ENCODE measurements around the gene SETMAR. TPM values are rescaled to one million over a fixed set of nuclear protein-coding genes. Genes with fewer than 3 reads are reported as not detected.
"Not testable (repeated sequence)": the region's sequence is repeated elsewhere in the genome, so short reads cannot be mapped to it uniquely, and the experiment has no call there.

SETMAR gene
- total RNA-seq, 1 donor from 2014 or later, result 14.6 TPM

DNA sequence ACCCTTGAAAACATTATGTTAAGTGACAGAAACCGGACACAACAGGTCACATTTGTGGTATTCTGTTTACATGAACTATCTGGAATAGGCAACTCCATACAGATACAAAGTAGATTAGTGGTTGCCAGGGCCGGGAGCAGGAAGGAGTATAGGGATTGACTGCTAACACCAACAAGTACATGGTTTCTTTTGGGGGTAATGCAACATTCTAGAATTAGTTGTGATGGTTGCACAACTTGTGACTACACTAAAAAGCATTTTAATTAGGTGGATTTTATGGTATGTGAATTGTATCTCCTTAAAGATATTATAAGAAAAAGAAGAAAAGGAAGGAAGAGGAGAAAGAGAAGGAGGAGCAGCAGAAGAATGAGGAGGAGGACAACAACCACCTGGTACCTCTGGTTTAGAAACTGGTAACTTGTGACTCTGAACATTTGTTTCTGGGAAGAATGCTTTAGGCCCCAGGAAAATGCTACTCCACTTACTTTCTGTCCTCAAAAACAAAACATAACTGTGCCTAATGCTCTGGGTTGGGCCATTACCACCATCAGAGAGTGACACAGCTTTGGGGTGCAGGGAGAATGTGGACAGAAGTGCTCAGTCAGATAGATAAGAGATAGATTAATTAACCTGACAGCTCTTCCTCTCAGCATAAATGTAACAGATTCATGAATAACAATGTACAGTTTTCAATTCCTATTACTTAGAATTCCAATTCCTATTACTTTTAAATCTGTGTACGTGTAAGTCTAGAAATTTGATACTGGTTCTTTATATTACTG is 20.3 kb downstream of the SETMAR start:
- Mint-ChIP-seq H3K4me3 (ENCODE audit: unreplicated experiment) (no peak overlapping the region), H3K27me3 (ENCODE audit: unreplicated experiment) (no peaks in the 10 kb centered on the region), H3K4me1 (ENCODE audit: unreplicated experiment) (peaks cover 7% of the 10 kb centered on the region), H3K9me3 (ENCODE audit: unreplicated experiment) (peaks cover 6% of the 10 kb centered on the region), H3K27ac (ENCODE audit: unreplicated experiment) (no peak overlapping the region), H3K36me3 (ENCODE audit: unreplicated experiment) (no peaks in the 10 kb centered on the region)
- DNase-seq (ENCODE audit: extremely low spot score, unreplicated experiment), result no peak
- TF ChIP-seq, protein P1, sequence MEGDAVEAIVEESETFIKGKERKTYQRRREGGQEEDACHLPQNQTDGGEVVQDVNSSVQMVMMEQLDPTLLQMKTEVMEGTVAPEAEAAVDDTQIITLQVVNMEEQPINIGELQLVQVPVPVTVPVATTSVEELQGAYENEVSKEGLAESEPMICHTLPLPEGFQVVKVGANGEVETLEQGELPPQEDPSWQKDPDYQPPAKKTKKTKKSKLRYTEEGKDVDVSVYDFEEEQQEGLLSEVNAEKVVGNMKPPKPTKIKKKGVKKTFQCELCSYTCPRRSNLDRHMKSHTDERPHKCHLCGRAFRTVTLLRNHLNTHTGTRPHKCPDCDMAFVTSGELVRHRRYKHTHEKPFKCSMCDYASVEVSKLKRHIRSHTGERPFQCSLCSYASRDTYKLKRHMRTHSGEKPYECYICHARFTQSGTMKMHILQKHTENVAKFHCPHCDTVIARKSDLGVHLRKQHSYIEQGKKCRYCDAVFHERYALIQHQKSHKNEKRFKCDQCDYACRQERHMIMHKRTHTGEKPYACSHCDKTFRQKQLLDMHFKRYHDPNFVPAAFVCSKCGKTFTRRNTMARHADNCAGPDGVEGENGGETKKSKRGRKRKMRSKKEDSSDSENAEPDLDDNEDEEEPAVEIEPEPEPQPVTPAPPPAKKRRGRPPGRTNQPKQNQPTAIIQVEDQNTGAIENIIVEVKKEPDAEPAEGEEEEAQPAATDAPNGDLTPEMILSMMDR (IDR thresholded peaks at IDR 0.05), result no peak

DNA sequence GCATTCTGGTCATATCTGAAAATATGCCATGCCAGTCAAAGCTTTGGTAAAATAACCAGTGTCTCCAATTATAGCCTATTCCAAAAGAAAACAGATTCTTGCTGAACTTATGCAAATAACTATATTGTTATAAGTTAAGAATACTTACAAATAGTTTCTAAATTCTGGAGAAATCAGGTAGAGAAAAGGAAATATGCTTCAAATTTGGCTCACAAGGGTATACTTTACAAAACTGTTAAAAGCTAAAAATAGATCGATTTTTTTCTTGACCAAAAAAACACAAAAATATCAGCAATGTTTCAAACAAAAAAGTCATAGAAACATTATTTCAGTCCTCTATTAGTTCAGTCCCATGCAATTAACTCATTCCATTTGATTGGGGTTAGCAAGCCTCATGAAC is 23.7 kb downstream of the SETMAR start:
- Mint-ChIP-seq H3K36me3 (ENCODE audit: unreplicated experiment) (peaks cover 2% of the 10 kb centered on the region), H3K4me1 (ENCODE audit: unreplicated experiment) (peaks cover 5% of the 10 kb centered on the region)

DNA sequence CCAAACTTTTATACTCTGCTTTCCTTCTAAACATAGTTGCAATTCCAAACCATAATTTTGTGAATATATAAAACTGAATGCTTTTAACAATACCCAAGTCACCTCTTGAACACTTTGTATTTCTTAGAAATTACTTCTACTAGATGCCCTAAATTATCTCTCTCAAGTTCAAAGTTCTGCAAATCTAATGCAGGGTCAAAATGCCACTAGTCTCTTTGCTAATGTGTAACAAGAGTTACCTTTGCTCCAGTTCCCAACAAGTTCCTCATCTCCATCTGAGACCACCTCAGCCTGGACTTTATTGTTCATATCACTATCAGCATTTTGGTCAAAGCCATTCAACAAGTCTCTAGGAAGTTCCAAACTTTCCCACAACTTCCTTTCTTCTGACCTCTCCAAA is 26.6 kb downstream of the SETMAR start:
- peaks cover 12% of the 10 kb centered on the region for H3K9me3 Mint-ChIP-seq (ENCODE audit: unreplicated experiment)
- not testable (repeated sequence) for H3K36me3 Mint-ChIP-seq (ENCODE audit: unreplicated experiment); H3K4me3 Mint-ChIP-seq (ENCODE audit: unreplicated experiment); DNase-seq (ENCODE audit: extremely low spot score, unreplicated experiment); H3K27me3 Mint-ChIP-seq (ENCODE audit: unreplicated experiment); H3K4me1 Mint-ChIP-seq (ENCODE audit: unreplicated experiment); H3K27ac Mint-ChIP-seq (ENCODE audit: unreplicated experiment)

More for the DNA sequence above, 23.7 kb downstream of the SETMAR start:
- Mint-ChIP-seq H3K9me3 (ENCODE audit: unreplicated experiment) (peaks cover 12% of the 10 kb centered on the region), H3K27ac (ENCODE audit: unreplicated experiment) (no peak overlapping the region), H3K4me3 (ENCODE audit: unreplicated experiment) (no peak overlapping the region), H3K27me3 (ENCODE audit: unreplicated experiment) (no peaks in the 10 kb centered on the region)
- no peak for DNase-seq (ENCODE audit: extremely low spot score, unreplicated experiment)
- TF ChIP-seq, protein P1 (IDR thresholded peaks at IDR 0.05), result no peak

DNA sequence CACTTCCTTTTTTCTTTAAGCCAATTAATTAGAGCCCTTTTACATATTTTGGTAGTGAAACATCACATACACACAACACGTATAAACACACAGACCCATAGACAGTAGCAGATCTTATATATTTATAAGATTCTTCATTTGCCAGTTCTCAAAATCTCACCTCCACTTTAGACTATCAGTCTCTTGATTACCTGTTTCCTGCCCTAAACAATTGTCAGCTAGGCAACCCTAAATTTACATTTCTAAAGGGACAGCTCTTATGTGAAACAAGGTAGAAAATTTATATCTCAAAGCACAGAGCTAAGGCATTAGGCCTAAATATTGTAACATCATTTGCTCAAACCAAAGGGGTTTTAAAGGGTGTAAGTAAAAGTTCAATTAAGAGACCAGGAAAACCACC is 28.9 kb downstream of the SETMAR start:
- no peak for DNase-seq (ENCODE audit: extremely low spot score, unreplicated experiment)
- Mint-ChIP-seq H3K36me3 (ENCODE audit: unreplicated experiment) (peaks cover 2% of the 10 kb centered on the region), H3K27ac (ENCODE audit: unreplicated experiment) (no peak overlapping the region), H3K4me1 (ENCODE audit: unreplicated experiment) (peaks cover 13% of the 10 kb centered on the region), H3K9me3 (ENCODE audit: unreplicated experiment) (peaks cover 12% of the 10 kb centered on the region), H3K27me3 (ENCODE audit: unreplicated experiment) (no peaks in the 10 kb centered on the region), H3K4me3 (ENCODE audit: unreplicated experiment) (no peak overlapping the region)
- TF ChIP-seq, protein P1 (IDR thresholded peaks at IDR 0.05), result no peak

DNA sequence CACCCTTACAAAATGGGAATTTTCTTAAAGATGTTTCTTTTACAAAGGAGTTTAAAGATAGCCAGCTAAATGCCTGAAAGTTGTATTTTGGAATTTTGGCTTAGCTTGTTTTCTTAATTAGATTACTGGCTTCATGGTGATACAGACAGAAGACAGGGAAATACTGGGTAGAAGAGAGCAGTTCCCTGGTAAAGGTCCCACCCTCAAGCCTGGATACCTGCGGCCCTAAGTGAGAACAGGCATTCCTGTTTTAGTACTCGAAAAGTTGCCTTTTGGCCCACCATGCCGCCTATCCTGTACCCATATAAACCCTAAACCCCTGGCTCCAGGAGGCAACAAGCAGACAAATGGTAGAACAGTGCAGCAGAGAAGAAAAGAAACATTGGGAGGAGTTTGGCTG is 29.4 kb downstream of the SETMAR start:
- H3K27ac Mint-ChIP-seq (ENCODE audit: unreplicated experiment), result no peak overlapping the region
- peaks cover 12% of the 10 kb centered on the region for H3K9me3 Mint-ChIP-seq (ENCODE audit: unreplicated experiment)
- H3K4me3 Mint-ChIP-seq (ENCODE audit: unreplicated experiment), result no peak overlapping the region
- peaks cover 18% of the 10 kb centered on the region for H3K4me1 Mint-ChIP-seq (ENCODE audit: unreplicated experiment)
- H3K27me3 Mint-ChIP-seq (ENCODE audit: unreplicated experiment), result no peaks in the 10 kb centered on the region
- peaks cover 2% of the 10 kb centered on the region for H3K36me3 Mint-ChIP-seq (ENCODE audit: unreplicated experiment)
- TF ChIP-seq, protein P1 (IDR thresholded peaks at IDR 0.05), result no peak
- no peak for DNase-seq (ENCODE audit: extremely low spot score, unreplicated experiment)
